ENCODE results near the gene TMEM170A.

The TMEM170A gene

DNA sequence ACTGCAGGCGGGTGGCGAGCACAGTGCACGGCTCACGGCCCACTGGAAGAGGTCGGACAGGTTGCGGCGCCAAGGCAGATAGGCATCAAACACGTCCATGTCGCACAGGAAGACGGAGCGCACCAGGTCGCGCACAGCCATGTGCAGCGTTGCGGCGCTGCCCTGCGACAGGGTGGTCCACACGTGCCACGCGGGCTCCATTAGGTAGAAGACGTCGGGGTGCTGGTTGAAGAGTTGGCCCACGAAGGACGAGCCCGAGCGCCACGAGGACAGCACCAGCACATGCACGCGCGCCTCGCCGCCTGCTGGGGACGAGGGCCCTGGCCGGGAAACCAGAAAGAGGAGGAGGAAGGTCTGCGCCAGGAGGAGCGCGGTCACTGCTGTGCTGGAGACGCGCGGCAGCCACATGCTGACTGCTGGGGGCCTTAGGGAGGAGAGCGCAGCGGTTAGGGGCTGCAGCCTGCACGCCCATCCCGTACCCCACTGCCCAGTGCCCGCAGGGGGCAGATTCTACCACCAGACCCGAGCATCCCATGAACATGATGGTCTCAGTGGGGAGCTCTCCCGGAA, 15.0 kb upstream of the TMEM170A start:
- TF ChIP-seq, protein P1, sequence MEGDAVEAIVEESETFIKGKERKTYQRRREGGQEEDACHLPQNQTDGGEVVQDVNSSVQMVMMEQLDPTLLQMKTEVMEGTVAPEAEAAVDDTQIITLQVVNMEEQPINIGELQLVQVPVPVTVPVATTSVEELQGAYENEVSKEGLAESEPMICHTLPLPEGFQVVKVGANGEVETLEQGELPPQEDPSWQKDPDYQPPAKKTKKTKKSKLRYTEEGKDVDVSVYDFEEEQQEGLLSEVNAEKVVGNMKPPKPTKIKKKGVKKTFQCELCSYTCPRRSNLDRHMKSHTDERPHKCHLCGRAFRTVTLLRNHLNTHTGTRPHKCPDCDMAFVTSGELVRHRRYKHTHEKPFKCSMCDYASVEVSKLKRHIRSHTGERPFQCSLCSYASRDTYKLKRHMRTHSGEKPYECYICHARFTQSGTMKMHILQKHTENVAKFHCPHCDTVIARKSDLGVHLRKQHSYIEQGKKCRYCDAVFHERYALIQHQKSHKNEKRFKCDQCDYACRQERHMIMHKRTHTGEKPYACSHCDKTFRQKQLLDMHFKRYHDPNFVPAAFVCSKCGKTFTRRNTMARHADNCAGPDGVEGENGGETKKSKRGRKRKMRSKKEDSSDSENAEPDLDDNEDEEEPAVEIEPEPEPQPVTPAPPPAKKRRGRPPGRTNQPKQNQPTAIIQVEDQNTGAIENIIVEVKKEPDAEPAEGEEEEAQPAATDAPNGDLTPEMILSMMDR (IDR thresholded peaks at IDR 0.05; ENCODE audit: low read depth, low read length, missing control alignments): no peak
- in situ Hi-C loops (cut with HindIII; ENCODE audit: low sequenced_read_pairs): no loop called here
- no peak for DNase-seq (ENCODE audit: low read depth)
- H3K4me3 ChIP-seq (ENCODE audit: low read depth, low read length): no peak overlapping the region

DNA sequence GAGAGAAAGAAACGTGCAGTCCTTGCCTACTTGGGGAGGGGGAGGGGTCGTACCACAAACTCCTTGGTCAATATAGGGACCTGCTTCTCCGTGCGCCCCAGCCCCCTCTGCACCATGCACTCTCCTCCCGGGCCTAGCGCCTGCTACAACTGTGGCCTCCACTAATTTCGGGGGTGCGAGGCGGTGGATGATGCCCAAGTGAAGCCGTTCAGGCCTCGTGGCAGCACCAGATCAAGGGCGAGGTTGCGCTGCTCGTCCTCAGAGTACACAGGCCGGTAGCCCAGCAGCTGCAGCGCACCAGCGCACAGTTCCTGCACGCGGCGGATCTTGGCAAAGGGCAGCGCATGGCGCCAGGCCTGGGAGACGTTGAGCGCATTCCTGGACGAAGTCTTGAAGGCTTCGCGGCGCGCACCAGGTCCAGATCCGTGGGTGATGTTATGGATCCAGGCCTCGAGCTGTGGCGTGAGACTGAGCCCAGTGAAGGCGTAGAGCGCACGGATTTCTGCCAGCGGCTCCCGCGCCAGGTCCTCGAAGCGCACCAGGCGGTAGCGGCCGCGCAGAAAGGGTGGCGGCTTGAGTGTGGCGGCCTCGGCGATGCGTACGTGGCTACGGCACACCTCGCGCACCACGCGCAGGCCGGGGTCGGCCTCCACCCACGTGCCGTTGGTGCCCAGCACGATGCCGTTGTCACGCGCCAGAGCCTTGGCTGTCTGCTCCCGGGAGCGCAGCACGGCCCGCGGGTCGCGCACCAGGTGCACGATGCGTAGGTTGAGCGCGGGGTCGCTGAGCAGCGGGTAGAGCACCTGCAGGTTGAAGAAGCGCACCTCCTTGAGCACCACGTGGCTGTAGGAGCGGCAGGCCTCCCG, 14.2 kb upstream of the TMEM170A start:
- TF ChIP-seq, protein P1 (IDR thresholded peaks at IDR 0.05; ENCODE audit: low read depth, low read length, missing control alignments): no peak
- no peak for DNase-seq (ENCODE audit: low read depth)
- in situ Hi-C loops (cut with HindIII; ENCODE audit: low sequenced_read_pairs): no loop called here
- H3K4me3 ChIP-seq (ENCODE audit: low read depth, low read length): no peak overlapping the region

DNA sequence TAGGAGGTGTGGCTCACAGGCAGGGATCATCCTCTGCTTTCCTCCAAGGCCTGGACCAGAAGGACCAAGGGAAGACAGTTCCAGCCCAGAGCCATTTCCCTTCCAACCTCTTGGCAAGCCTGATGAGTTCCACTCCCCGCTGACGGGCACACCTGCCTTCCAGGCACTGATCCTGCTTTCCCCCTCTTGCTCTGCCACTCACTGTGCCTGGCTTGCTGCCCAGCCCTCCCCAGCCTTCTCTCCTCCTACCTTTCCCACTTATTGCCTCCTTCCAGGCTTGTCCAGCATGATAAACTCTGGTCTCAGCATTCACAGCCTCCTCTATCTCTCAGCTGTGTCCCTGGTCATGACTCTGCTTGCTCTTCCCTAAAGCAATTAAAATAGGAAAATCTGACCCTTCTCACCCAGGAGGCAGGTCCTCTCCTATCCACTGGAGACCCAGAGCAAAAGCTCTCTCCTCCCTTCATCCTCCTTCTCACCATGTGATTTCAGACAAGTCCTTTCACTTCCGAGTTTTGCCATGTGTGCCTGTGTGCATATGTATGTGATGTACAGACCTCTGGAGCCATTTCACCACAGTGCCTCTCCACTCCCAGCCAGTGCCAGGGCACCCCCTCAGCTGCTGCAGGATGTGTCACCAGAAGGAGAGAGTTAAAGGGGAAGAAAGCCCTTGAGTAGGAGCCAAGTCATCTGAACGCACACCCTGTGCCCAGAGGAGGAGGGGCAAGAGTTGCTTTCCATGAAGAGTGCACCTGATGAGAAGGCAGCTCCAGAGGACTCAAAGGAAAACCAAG, 13.4 kb upstream of the TMEM170A start:
- no peak for DNase-seq (ENCODE audit: low read depth)
- H3K4me3 ChIP-seq (ENCODE audit: low read depth, low read length): no peak overlapping the region
- in situ Hi-C loops (cut with HindIII; ENCODE audit: low sequenced_read_pairs): no loop called here
- TF ChIP-seq, protein P1 (IDR thresholded peaks at IDR 0.05; ENCODE audit: low read depth, low read length, missing control alignments): no peak

DNA sequence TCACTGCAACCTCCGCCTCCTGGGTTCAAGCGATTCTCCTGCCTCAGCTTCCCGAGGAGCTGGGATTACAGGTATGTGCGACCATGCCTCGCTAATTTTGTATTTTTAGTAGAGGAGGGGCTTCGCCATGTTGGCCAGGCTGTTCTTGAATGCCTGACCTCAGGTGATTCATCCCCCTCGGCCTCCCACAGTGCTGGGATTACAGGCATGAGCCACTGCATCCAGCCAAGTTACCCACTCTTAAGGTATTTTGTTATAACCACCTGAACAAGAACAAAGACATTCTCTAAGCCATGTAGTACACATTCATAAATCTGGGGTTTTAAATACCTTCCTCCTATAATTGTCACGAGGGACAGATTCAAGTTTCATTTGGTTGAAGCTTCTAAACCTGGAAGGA, 12.3 kb upstream of the TMEM170A start:
- in situ Hi-C loops (cut with HindIII; ENCODE audit: low sequenced_read_pairs): no loop called here
- DNase-seq (ENCODE audit: low read depth): no peak
- no peak overlapping the region for H3K4me3 ChIP-seq (ENCODE audit: low read depth, low read length)
- TF ChIP-seq, protein P1 (IDR thresholded peaks at IDR 0.05; ENCODE audit: low read depth, low read length, missing control alignments): no peak

DNA sequence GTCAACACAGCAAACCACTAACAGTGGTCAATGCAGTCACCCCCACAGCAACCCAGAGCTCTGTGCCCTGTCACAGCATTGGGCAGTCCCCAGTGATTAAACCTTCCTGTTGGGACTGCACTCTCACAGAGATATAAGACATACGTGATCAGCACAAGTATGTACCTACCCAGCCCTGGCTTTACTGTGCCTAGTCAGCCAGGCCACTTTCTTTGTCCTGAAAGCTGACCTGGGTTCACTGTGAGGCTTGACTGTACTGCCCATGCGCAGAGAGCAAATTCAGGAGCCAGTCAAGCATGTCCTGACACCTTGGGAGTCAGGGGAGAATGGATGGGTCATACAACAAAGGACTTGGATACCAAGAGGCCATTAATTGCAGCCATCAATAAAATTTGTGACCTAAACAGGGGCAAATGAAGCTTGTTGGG, 10.9 kb upstream of the TMEM170A start:
- in situ Hi-C loops (cut with HindIII; ENCODE audit: low sequenced_read_pairs): no loop called here
- TF ChIP-seq, protein P1 (IDR thresholded peaks at IDR 0.05; ENCODE audit: low read depth, low read length, missing control alignments): no peak
- no peak overlapping the region for H3K4me3 ChIP-seq (ENCODE audit: low read depth, low read length)
- no peak for DNase-seq (ENCODE audit: low read depth)
